UCSD-AML1 (cell line): ENCODE measurements around the gene PLOD3.
"Not testable (repeated sequence)": the region's sequence is repeated elsewhere in the genome, so short reads cannot be mapped to it uniquely, and the experiment has no call there.

ENCODE experiments used
- DNase-seq: peaks from one replicate; lab custom pipeline; 2025; ENCODE audit not compliant: unreplicated experiment; lab: John Stamatoyannopoulos, UW

PLOD3 gene

GRCh38 chr7:101216001-101216859, 1.2 kb downstream of the PLOD3 start:
- no peak for DNase-seq

GRCh38 chr7:101212014-101212413, 5.4 kb downstream of the PLOD3 start:
- no peak for DNase-seq

GRCh38 chr7:101211501-101211900, 5.9 kb downstream of the PLOD3 start:
- DNase-seq: no peak

- DNase-seq: no peak
Observed at GRCh38 chr7:101210143-101210542, 7.2 kb downstream of the PLOD3 start.

GRCh38 chr7:101208794-101209193, 8.6 kb downstream of the PLOD3 start:
- no peak for DNase-seq

GRCh38 chr7:101207459-101207858, 9.9 kb downstream of the PLOD3 start:
- no peak for DNase-seq

- DNase-seq: no peak
Observed at GRCh38 chr7:101206665-101207042, 10.7 kb downstream of the PLOD3 start.

- DNase-seq: no peak
Observed at GRCh38 chr7:101205901-101206664, 11.3 kb downstream of the PLOD3 start.

GRCh38 chr7:101203740-101204738, 13.3 kb downstream of the PLOD3 start:
- DNase-seq: peak; percentile 10

GRCh38 chr7:101202603-101202918, 14.8 kb downstream of the PLOD3 start:
- no peak for DNase-seq

GRCh38 chr7:101201695-101202602, 15.4 kb downstream of the PLOD3 start:
- no peak for DNase-seq

- no peak for DNase-seq
Observed at GRCh38 chr7:101200862-101201599, 16.4 kb downstream of the PLOD3 start, which contains the start of gene MOGAT3. TSS of gene MOGAT3 (minus strand) at chr7:101201036. CDS start at chr7:101200854, 182 bp downstream.

GRCh38 chr7:101200504-101200861, 16.9 kb downstream of the PLOD3 start:
- no peak for DNase-seq

GRCh38 chr7:101199522-101199921, 17.9 kb downstream of the PLOD3 start:
- not testable (repeated sequence) for DNase-seq

GRCh38 chr7:101198476-101198875, 18.9 kb downstream of the PLOD3 start:
- DNase-seq: no peak

- no peak for DNase-seq
Observed at GRCh38 chr7:101197991-101198390, 19.4 kb downstream of the PLOD3 start.

GRCh38 chr7:101195884-101196283, 21.5 kb downstream of the PLOD3 start:
- no peak for DNase-seq

- no peak for DNase-seq
Observed at GRCh38 chr7:101189109-101189508, 28.3 kb downstream of the PLOD3 start.

- DNase-seq: no peak
Observed at GRCh38 chr7:101186844-101187428, 30.4 kb downstream of the PLOD3 start.
